HUES48 (cell line): Measurements from ENCODE around the gene CDKN2B.
"Not testable (repeated sequence)": the region's sequence is repeated elsewhere in the genome, so short reads cannot be mapped to it uniquely, and the experiment has no call there.

ENCODE experiments used
- H3K27ac ChIP-seq: one replicate; pipeline ENCODE4 v1.7.0; 2013; ENCODE audit warnings: low read depth, low read length, inconsistent platforms
- H3K27me3 ChIP-seq: 2 replicates; pipeline ENCODE4 v1.6.1; 2013; ENCODE audit warnings: mild to moderate bottlenecking, low read length; ENCODE audit not compliant: control insufficient read depth, insufficient read depth
- H3K36me3 ChIP-seq: 2 replicates; pipeline ENCODE4 v1.6.1; 2013; ENCODE audit warnings: low read length; ENCODE audit not compliant: control insufficient read depth, insufficient read depth
- H3K4me1 ChIP-seq: 2 replicates; pipeline ENCODE4 v1.6.1; 2013; ENCODE audit warnings: mild to moderate bottlenecking, low read length; ENCODE audit not compliant: control insufficient read depth, insufficient read depth
- H3K4me3 ChIP-seq: 2 replicates; pipeline ENCODE4 v1.5.1; 2013; ENCODE audit warnings: mild to moderate bottlenecking, low read depth, low read length
- H3K9ac ChIP-seq: 2 replicates; pipeline ENCODE4 v1.6.1; 2013; ENCODE audit warnings: mild to moderate bottlenecking, low read depth, low read length, moderate library complexity
- H3K9me3 ChIP-seq: 2 replicates; pipeline ENCODE4 v1.6.1; 2013; ENCODE audit warnings: low read length; ENCODE audit not compliant: control insufficient read depth, insufficient read depth

Gene CDKN2B

DNA sequence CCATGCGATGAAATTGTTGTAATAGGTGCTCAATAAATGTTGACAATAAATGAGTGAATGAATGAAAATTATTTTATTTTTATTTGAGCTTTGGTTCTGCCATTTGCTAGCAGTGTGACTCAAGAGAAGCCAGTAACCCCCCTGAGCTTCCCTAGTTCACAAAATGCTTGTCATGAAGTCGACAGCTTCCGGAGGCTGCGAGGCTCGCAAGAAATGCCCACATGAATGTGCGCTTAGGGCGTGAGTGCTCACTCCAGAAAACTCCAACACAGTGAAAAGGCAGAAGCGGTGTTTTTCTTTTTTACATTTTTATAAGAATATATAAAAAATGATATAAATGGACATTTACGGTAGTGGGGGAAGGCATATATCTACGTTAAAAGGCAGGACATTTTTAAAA lies 41.4 kb downstream of the CDKN2B start:
- peaks cover 100% of the 10 kb centered on the region for H3K27me3 ChIP-seq
- H3K9ac ChIP-seq: no peak overlapping the region
- H3K9me3 ChIP-seq: no peaks in the 10 kb centered on the region
- peaks cover 22% of the 10 kb centered on the region for H3K4me1 ChIP-seq
- no peak overlapping the region for H3K27ac ChIP-seq
- H3K36me3 ChIP-seq: no peaks in the 10 kb centered on the region
- H3K4me3 ChIP-seq: no peak overlapping the region

DNA sequence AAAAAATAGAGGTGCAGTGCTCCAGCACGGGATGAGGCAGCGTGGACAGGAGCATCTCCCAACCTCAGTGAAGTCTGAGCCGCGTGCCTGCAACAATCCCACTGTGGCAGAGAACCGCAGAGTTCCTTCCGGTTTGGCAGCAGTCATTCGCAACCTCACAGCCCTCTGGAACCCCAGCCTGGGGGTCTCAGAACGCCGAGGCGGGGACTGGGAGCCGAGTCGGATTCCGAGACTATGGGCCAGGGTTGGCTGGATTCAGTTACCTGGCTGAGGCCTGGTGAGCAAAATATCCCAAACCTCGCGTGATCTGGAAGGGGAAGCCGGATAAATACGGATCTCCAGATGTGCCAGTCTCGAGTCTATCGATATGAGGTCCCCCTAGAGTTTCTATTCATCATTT lies 41.9 kb downstream of the CDKN2B start:
- H3K9ac ChIP-seq: no peak overlapping the region
- H3K9me3 ChIP-seq: no peaks in the 10 kb centered on the region
- H3K27me3 ChIP-seq: peaks cover 100% of the 10 kb centered on the region
- no peak overlapping the region for H3K27ac ChIP-seq
- no peak overlapping the region for H3K4me3 ChIP-seq
- no peaks in the 10 kb centered on the region for H3K36me3 ChIP-seq
- peaks cover 22% of the 10 kb centered on the region for H3K4me1 ChIP-seq

DNA sequence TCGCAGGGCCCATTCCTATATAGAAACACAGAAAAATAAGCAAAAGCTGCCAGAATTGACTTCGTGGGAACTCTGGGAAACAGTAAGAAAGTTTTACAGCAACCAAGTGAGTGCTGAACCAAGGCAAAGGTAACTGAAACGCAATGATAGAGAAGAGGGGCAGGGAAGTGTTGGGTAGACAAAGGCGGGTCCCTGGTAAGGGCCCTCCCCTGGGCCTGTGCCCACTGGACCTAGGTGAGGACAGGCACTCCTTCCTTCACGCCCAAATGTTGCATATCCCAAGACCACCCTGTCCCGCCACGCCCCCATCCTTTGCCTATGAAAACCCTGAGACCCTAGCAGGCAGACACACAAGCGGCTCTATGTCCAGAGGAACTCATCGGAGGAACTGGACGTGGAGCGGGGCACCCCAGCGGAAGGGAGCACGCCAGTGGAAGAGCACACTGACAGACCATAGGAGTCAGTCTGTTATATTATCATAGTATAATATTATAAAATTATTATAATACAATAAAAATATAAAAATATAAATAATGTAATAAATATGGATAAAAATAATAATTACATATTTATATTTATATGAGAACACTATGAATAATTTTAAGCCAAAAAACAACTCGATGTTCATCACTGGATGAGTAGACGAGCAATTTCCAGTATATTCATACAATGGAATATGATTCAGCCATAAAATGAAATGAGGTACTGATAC lies 42.8 kb downstream of the CDKN2B start:
- Histone ChIP-seq H3K4me3 (peak overlapping the region; percentile 17; the same call in 1 of the 2 replicates), H3K9ac (no peak overlapping the region), H3K4me1 (peaks cover 21% of the 10 kb centered on the region), H3K9me3 (no peaks in the 10 kb centered on the region), H3K27me3 (peaks cover 100% of the 10 kb centered on the region), H3K27ac (no peak overlapping the region), H3K36me3 (no peaks in the 10 kb centered on the region)

DNA sequence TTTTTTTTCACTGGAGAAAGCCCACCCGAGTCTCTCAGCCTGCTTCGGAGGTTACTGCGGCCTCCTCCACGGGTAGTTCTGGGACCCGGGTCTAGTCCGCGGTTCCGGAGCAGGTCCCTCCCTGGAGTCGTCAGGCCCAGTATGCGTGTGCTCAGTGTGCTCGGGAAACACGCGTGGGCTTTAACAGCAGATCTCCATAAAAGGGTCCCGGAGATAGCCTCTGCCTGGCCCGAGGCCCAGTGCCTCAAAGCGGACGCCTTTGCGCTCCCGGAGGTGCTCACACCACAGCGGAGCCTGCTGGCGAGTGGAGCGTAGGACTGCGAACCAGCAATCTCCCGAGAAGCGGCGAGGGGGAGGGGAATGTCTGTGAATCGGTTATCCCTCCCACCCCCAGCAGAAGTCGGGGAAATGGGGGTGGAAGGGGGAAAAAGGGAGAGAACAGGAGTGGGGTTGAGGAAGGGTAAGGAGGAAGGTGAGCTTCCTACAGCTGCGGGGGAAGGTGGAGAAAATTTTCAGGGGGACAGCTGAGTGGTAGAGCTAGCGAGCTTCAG lies 43.6 kb downstream of the CDKN2B start:
- Histone ChIP-seq H3K27ac (no peak overlapping the region), H3K4me3 (peak overlapping the region; percentile 55), H3K9me3 (no peaks in the 10 kb centered on the region), H3K9ac (no peak overlapping the region), H3K27me3 (peaks cover 93% of the 10 kb centered on the region), H3K4me1 (peaks cover 17% of the 10 kb centered on the region), H3K36me3 (no peaks in the 10 kb centered on the region)

DNA sequence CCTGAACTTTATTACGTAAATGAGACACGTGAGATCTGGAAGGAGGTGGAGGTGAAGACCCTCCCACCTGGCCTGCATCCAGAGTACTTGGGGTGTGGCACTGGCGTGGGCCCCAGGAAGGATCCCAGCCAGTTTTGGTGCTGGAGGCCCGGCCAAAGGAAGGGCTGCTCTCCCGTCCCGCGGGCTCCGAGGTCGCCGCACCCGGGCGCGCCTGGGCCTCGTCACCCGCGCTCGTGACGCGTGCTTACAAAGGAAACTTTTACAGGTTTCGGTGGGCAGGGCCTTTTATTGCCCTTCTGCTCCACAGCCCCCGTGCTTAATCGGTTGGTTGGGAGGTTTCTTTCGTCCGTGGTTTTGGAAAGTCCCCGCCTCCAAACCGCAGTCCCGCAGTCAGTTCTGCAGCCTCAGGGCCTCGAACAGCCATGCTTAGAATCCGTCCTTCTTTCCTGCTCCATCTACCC lies 44.1 kb downstream of the CDKN2B start:
- Histone ChIP-seq H3K4me1 (peaks cover 12% of the 10 kb centered on the region), H3K27ac (no peak overlapping the region), H3K9ac (no peak overlapping the region), H3K4me3 (peak overlapping the region; percentile 55), H3K27me3 (peaks cover 87% of the 10 kb centered on the region), H3K36me3 (no peaks in the 10 kb centered on the region), H3K9me3 (no peaks in the 10 kb centered on the region)

DNA sequence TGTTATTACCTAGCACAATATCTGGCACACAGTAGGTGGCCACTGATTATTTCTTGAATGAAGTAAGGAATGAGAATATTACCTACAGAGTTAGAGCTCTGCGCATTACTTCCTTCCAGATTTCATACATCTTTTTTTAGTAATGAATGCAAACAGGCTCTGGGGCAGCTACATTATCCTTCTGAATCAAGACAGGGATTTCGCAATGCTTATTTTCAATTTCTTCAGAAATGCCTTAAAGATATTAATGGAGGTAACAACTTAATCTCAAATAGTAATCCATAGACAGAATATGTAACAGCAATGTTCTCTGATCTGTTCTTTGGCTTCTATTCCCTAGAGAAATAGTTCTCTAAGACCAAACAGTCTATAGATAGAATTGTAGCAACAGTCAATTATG lies 47.5 kb downstream of the CDKN2B start:
- Histone ChIP-seq H3K4me3 (no peak overlapping the region), H3K9ac (no peak overlapping the region), H3K9me3 (no peaks in the 10 kb centered on the region), H3K4me1 (peaks cover 6% of the 10 kb centered on the region; the same call in 1 of the 2 replicates), H3K27me3 (peaks cover 54% of the 10 kb centered on the region), H3K27ac (no peak overlapping the region), H3K36me3 (no peaks in the 10 kb centered on the region)

DNA sequence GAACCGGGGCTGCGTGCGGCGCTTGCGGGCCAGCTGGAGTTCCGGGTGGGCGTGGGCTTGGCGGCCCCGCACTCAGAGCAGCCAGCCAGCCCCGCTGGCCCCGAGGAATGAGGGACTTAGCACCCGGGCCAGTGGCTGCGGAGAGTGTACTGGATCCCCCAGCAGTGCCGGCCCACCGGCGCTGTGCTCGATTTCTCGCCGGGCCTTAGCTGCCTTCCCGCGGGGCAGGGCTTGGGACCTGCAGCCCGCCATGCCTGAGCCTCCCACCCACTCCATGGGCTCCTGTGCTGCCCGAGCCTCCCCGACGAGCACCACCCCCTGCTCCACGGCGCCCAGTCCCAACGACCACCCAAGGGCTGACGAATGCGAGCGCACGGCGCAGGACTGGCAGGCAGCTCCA lies 49.8 kb downstream of the CDKN2B start:
- H3K4me3 ChIP-seq, H3K4me1 ChIP-seq, H3K27ac ChIP-seq, H3K9me3 ChIP-seq, H3K36me3 ChIP-seq, H3K9ac ChIP-seq: not testable (repeated sequence)
- H3K27me3 ChIP-seq: peaks cover 31% of the 10 kb centered on the region

DNA sequence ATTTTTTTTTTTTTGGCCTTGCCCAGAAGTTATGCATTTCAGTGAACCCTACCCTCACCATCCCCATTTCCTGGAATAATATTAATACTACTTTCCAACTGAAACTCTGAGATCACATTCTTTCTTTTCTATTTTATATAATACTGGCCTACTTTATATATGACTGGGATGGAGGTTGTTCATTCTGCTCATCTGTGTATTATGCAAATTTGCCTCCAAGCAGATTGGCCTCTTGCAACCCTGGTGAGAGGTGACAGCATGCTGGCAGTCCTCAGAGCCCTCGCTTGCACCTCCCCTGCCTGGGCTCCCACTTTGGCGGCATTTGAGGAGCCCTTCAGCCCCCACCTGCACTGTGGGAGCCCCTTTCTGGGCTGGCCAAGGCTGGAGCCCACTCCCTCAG lies 50.3 kb downstream of the CDKN2B start:
- H3K9ac ChIP-seq: no peak overlapping the region
- H3K27ac ChIP-seq: no peak overlapping the region
- no peaks in the 10 kb centered on the region for H3K36me3 ChIP-seq
- H3K4me1 ChIP-seq: no peaks in the 10 kb centered on the region
- H3K4me3 ChIP-seq: no peak overlapping the region
- no peaks in the 10 kb centered on the region for H3K9me3 ChIP-seq
- H3K27me3 ChIP-seq: peaks cover 26% of the 10 kb centered on the region
